LNCAP (cell line): ENCODE results near the gene SETD3.
A peak's percentile ranks its signal among the peaks of the same experiment; 100 is the strongest.

Experiments used
- CTCF ChIP-seq: fragments of 450-650 bp; IDR thresholded peaks from 2 replicates; pipeline ENCODE4 v1.5.1; 2017; ENCODE audit warnings: mild to moderate bottlenecking

Gene SETD3

GRCh38 chr14:99356031-99356608, 124.5 kb downstream of the SETD3 start:
- TF ChIP-seq CTCF = no peak

- no peak for TF ChIP-seq CTCF
Observed at GRCh38 chr14:99354166-99354875, 126.3 kb downstream of the SETD3 start.

- no peak for TF ChIP-seq CTCF
Observed at GRCh38 chr14:99352688-99353280, 127.9 kb downstream of the SETD3 start.

GRCh38 chr14:99351166-99352007, 129.3 kb downstream of the SETD3 start:
- TF ChIP-seq CTCF = peak; percentile 15; the same call in 1 of the 2 replicates

- TF ChIP-seq CTCF = no peak
Observed at GRCh38 chr14:99350751-99351150, 129.9 kb downstream of the SETD3 start.

GRCh38 chr14:99349721-99350495, 130.8 kb downstream of the SETD3 start:
- TF ChIP-seq CTCF = no peak
